ENCODE measurements around the gene SYNJ2.

SYNJ2 gene

DNA sequence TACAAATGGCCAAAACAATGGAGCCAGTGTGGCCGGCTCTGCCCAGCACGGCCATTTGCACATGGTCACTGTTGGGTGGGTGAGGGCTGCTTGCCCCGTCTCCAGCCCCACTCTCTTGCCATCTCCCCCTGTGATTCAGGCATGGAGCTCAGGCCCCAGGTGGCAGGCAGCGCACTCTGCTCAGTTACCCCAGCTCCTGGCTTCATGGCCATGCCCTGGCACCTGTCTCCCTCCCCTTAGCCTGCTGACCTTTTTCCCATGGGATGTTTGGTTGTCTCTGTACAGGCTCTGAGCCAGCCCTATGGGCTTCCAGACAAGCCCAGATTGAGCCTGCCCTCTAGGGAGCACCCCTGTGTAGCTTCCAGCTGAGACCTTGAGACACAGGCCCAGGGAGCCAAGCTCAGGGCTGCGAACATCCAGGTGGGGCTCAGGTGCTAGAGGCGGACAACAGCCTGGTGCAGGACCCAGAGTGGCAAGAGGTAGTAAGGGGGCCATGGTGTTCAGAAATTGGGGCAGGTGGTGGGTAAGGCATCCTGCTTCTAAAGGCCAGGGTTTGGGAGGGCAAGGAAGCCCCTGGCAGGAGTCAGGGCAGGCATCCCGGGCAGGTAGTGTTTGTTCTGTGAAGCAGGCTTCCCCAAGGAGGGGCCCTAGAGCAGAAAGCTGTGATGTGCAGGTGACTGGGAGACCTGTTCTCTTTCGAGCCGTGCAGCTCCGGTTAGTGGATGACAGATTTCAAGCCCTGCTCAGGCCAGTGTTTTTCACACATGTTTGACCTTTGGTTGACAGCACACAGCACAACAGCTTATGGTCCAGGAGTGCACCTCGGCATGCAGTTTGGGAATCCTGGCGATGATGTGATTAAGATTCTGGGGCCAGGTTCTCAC lies 17.7 kb downstream of the SYNJ2 start:
- DNase-seq = no peak

DNA sequence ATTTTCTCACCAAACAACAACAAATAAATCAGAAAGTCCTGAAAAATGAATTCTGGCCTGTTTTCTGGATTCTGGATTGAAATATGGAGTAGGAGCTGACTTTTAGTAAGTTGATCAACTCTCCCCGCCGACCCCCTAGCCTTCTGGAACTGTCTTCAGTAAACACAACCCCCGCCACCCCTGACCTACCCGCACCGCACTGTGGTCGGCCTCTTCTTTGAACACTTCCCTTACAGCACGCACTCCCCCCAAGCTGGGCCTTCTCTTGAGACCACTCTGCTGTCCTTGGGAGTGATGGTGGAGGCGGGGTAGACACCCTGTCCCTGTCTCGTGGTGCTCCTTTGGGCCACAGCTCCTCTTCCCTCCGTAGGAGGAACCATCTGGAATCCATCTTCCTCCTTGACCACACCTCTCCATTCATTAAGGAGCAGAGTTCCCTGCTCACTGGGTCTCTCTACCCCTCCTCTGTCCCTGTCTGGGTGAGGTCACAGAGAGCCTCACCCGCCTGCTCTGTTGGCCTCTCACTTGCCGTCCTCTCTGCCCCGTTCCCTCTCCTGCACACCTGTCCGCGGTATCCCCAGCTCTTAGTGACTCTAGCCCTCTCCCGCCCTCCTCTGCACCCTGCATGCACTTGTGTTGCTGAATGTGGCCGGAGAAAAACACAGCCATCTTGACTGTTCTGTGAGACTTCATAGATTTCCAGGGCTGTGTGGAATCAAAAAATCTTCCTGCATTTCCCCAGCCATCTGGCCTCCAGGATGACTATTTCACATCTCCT lies 19.1 kb downstream of the SYNJ2 start:
- no peak for DNase-seq

DNA sequence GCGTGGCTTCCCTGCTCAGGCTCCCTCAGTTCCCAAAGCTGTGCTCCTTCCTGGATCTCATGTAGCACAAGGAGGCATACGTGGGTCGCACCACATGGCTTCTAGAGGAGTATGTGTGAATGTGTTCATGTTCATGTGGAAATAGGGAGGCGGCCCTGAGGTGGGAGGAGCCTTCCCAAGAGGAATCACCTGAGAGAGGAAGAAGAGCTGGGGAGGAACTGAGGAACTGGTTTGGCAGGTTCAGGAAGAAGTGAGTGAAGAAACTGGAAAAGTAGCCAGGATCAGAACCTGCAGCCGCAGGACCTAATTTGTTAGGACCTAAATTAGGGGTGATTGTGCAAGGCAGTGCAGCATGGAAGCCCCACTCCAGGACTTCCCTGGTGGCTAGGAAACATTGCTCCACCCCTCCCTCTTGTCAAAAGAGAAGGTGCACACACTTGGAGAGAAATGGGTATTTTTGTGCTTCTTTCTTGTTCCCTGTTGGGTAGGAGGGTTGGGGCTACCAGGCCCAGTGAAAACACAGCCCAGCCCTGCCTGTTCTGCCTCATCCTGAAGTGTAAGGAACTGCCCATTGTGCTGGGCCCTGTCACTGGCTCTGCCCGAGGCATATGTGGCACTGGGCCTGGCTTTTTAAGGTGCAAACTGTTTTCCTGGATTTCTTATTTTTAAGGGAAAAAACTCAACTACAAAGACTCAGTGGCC lies 20.7 kb downstream of the SYNJ2 start:
- no peak for DNase-seq

DNA sequence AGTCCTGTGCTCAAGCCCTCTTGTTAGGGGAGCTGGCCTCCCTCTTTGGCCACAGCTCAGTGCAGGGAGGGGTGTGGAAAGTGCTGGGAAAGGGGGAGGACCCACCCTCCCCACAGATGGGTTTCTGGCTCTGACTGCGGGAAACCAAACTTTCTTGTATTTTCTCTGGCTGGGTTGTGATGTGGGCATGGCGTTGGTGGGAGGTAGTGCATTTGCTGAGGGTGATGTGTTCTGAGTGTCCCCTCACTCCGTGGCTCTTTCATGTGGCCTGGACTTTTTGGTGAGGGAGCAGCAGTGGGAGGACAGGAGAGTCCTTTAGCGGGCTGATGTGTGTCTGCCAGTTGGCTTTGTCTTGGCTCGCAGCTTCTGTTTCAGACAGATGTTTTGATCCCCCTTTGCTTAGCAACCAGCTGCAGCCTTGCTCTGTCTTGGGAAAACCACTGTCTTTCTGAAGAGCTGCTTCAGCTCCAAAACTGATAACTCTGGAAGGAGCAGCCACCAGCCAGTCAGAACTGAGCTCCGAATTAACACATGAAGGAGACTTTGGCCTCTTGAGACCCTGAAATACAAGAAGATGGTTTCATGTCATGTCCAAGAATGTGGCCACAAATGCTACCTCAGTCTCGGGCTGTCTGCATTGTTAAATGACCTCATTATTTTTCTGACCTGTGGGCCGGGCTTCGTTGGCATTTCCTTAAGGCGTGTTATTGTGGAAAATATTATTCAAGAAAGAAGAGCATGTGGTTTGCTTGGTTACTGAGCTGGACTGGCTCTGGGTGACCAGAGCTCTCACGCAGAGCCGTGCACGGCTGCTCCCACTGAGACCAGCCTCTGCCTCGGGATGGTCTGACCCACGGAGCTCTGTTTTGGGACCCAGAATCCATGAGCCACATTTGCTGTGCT lies 21.5 kb downstream of the SYNJ2 start:
- no peak for DNase-seq

DNA sequence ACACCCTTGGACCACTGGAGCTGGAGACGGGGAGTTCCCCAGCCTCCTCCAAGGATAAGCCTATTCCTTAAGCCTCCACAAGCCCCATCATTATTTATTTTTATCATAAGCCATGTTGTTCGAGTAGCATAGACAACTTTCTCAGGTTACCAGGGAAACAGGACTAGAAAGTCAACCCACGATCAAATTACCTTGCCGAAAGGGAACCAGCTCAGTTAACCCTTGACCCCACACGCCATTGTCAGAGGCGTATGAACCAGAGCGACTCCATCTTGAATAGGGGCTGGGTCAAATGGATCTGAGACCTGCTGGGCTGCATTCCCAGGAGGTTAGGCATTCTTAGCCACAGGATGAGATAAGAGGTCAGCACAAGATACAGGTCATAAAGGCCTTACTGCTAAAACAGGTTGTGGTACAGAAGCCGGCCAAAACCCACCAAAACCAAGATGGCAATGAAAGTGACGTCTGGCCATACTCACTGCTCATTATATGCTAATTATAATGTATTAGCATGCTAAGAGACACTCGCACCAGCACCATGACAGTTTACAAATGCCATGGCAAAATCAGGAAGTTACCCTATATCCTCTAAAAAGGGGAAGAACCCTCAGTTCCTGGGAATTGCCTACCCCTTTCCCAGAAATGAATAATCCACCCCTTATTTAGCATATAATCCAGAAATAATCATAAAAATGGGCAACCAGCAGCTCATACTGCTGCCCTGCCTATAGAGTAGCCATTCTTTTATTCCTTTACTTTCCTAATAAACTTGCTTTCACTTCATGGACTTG lies 22.4 kb downstream of the SYNJ2 start:
- no peak for DNase-seq

DNA sequence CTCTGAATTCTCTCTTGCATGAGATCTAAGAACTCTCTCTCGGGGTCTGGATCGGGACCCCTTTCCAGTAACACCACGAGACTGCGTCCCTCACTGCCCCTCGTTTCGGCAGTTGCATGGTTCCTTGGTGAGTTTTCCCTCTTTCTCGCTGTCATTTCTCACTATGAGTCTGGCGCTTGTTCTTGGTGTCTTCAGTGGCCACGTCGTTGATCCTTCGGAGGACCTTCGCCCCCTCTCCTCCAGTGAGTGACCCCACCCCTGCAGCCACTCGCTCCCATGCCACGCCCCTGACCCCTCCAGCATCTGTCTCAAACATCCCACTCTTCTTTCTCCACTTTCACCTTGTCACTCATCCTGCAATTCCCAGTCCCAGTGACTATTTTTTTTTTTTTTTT lies 23.0 kb downstream of the SYNJ2 start:
- DNase-seq = no peak

DNA sequence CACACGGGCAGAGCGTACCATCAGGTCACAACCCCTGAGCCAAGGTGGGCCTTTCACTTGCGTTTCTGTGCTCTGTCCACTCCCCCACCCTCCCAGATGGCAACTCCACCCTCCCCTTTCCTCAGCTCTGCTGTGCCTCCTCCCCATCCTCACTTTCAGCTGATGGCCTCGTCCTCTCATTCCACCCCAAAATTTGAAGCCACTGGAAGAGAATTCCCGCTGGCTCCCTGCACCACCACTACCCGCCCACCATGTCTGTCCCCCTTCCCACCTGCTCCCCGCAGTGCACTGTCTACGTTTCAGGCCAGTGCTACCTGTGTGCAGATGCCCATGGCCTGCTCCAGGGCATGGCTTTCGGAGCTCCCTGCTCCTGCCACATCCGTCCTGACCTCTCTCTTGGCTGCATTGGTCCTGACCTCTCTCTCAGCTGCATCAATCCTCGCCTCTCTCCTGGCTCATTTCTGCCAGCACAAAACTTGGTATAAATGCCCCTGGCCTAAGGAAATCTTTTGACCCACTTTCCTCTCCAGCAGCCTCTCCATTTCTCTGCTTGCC lies 24.0 kb downstream of the SYNJ2 start:
- DNase-seq = no peak

DNA sequence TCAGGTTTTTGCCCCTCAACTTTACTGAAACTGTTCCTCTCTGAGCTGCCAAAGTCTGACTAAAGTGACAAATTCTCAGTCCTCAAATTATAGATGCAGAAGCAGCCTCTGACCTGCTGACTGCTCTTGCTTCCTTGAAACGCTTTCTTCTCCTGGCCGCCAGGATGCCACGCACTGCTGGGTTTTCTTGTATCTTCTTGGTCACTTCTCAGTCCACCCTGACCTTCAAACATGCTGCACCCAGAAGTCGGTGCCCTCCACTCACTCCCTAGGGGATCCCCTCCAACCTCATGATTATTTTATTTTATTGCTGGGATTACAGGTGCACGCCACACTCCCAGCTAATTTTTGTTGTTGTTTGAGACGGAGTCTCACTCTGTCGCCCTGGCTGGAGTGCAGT lies 24.7 kb downstream of the SYNJ2 start:
- DNase-seq = no peak

DNA sequence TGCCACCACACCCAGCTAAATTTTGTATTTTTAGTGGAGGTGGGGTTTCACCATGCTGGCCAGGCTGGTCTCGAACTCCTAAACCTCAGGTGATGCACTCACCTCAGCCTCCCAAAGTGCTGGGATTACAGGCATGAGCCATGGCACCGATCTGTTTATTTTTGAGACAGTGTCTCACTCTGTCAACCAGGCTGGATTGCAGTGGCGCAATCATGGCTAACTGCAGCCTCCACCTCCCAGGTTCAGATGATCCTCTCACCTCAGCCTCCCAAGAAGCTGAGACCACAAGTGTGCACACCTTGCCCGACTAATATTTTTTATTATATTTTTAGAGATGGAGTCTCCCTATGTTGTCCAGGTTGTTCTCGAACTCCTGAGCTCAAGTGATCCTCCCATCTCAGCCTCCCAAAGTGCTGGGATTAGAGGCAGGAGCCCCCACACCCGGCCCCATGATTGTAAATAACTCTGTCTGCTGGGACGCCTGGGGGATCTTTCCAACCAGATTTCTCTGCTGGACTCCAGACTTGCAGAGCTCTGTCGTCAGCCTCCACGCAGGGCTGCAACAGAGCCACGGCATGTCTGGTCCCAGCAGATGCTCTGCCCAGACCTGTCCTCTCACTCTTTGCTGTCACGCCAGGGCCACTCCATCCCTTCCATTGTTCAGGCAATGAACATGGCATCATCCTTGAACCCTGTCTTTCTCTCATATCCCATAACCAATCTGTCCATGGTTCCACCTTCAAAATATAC lies 25.3 kb downstream of the SYNJ2 start:
- no peak for DNase-seq

DNA sequence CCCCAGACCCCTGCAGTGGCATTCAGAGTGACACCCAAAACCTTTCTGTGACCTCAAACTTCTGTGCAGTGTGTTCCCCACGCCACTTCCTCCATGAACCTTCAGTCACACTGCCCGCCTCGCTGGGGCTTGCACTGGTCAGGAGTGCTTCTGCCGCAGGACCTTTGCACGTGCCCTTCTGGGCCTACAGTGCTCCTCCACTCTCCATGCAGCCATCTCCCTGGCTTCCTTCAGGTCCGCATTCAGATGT lies 27.1 kb downstream of the SYNJ2 start:
- DNase-seq = no peak

DNA sequence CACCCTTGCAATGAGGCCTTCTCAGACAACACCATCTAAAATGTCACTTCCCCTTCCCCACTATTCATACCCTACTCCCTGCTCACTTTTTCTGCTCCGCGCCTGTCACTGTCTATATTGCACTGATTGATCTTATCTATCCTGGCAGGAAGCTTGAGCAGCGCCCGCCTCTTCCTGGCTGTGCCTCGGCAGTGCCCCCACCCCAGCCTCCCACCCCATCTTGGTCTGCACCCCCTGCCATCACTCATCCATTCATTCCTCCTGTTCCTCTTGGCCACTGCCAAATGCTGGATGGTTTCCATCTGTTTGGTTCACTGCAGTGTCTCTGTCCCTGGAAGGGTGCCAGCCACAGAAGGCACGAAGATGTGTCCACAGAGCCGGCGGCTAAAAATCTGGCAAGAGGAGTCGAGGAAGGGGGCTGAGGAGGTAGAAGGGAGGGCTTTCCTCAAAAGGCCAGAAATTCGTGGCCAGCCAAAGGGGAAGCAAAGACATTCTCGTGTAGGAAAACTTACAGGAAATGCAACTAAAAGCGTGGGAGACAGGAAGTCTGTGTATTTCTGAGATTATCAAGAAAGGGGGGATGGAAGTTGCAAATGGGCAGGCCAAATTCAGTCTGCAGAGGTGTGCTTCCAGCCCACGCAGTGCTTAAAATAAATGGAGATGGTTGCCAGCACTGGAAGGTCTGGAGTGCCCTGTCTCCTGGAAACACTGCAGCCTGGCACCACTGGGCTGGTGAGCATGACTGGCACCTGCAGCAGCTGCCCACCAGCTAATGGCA lies 27.6 kb downstream of the SYNJ2 start:
- peak; percentile 28 for DNase-seq

DNA sequence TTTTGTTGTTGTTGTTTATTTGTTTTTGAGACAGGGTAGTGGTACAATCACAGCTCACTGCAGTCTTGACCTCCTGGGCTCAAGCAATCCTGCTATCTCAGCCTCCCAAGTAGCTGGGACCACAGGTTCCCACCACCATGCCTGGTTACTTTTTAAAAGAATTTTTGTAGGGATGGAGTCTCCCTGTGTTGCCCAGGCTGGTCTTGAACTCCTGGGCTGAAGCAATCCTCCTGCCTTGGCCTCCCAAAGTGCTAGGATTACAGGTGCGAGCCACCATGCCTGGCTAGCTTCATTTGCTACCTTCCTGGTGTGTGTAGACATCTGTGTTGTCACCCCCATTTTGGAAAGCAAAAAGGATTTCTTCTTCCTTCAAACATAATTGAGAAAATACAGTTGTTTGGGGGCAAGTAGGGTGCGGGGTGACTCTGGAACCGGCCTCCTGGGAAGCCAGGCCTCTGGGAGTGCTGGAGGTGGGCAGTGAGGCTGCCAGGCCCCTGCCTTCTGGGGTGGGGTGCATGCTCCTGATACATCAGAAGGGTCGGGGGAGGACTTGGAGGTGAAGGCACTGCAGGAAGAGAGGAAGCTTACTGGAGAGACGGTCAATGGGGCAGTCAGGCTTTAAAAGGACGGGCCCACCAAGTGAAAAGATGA lies 28.4 kb downstream of the SYNJ2 start:
- no peak for DNase-seq

DNA sequence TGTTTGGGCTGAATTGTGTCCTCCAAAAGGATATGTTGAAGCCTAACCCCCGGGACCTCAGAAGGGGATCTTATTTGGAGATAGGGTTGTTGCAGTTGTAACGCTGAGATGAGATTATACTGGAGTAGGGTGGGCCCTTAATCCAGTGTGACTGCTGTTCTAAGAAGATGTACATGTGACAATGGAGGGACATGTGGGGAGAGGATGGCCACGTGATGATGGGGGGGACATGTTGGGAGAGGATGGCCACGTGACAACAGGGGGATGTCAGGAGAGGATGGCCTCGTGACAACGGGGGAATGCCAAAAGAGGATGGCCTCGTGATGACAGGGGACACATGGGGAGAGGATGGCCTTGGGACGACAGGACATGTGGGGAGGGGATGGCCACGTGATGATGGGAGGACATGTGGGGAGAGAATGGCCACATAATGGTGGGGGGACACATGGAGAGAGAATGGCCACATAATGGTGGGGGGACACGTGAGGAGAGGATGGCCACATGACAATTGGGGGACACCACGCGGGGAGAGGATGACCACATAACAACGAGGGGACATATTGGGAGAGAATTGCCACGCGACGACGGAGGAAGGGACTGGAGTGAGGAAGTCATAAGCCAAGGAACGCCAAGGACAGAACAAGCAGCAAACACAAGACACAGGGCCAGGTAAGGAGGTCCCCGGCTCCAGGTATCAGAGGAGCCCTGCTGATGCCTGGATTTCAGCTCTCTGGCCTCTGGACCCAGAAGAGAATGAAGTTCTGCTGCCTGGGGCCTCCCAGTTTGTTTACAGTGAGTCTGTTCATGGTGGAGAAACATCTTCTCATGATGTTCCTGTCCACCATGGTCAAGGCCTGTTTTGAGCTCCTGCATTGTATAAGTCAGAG lies 29.2 kb downstream of the SYNJ2 start:
- no peak for DNase-seq

DNA sequence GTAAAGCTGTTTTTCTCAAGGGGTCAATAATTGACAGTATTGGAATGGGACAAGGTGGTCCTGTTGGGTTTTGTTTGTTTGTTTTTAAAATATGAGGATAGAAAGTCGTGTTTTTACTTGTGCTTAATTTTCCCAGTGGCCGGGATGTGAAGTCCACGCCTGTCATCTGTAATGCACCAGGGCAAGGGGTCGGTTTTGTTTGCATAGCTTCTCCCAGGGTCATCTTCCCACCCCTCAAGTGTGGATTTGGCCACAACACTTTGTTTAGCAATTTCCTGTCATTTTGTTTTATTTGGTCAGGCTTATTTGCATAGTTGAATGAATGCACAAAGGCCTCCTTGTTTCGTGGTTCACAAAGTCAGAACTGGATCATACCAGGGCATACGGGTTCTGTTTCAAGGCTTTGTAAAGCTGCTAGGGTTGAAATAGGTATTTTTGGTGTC lies 29.8 kb downstream of the SYNJ2 start:
- no peak for DNase-seq

DNA sequence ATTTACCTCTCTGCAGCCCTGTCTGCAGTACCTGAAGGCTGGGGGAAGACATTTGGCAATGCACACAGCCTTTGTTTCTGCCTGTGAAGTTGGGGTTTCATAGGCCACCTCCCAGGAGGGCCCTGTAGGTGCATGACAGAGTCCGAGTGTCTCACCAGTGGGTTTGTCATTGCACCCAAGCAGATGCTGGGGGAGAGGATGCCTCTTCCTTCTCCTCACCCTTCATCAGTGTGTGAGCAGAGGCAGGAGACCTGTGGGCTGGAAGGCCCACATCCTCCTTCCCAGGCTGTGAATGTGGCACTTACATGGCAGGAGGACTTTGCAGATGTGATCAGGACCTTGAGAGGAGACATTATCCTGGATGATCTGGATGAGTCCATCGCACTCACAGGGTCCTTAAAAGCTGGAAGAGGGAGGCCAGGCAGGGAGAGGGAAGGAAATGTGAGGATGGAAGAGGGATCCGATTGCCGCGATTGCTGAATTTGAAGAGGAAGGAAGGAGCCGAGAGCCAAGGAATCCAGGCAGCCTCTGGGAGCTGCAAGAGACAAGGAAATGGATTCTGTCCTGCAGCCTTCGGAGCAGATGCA lies 30.4 kb downstream of the SYNJ2 start:
- DNase-seq = no peak

DNA sequence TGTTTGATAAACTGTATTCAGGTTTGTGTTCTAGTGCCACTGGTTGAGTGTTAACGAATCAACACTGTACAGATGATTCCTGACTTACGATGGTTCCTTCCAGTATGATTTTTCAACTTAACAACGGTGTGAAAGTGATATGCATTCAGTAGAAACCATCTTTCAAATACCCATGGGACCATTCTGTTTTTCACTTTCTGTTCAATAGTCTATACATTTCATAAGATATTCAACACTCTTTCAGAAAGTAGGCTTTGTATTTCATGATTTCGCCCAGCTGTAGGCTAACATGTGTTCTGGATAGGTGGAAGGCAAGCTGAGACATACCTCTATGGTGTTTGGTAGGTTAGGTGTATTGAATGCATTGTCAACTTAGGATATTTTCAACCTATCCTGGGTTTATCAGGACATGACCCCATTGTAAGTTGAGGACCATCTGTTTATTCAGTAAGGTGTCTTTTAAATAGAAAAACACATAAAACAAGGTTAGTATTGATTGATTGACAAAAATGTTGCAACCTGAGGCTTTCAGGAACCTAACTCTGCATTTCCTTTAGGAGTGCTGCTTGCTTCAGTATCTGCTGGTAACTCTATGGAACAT lies 32.3 kb downstream of the SYNJ2 start:
- no peak for DNase-seq

DNA sequence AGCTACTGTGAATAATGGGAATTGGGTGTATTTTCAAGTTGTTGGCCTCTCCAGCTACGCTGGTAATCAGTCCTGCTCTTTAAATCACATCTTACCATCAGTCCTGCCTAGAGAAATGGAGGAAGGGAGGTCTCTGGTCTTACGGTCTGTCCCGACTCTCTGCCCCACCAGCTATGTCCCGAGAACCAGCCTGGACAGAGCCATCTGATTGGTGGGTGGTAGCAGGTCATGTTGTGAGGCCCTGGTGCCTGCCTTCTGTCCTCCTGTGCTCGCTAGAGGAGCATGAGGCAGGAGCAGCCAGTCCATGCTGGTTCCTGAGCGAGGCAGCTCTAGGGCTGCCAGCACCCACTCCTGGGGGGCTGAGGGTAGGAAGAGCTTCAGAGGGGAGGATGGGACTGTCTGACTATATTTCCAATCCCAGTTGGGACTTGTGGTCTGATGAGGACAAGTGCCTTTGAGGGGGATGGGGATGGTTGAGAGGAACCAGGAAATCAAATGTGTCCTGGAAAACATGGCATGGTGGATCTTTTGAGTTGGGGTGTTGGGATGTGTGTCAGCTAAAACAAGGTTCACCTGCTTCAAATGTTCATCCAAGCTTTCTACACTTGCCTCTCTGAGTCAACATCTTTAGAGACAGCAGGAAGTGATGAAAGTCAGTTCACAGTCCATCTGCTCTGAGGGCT lies 33.0 kb downstream of the SYNJ2 start:
- DNase-seq = no peak

Data from central memory CD4-positive, alpha-beta T cell (primary cell).